ENCODE results near the gene SLC66A1.

SLC66A1 gene

GRCh38 chr1:19361611-19362147 lies 49.6 kb downstream of the SLC66A1 start:
- H3K4me3 ChIP-seq (ENCODE audit: control insufficient read depth, low read depth, low read length): no peak overlapping the region
- TF ChIP-seq CTCF (conservative IDR thresholded peaks at IDR 0.05; ENCODE audit: control insufficient read depth, insufficient read depth, low read depth, low read length): no peak
- DNase-seq (ENCODE audit: low read depth): peak; percentile 66

DNA sequence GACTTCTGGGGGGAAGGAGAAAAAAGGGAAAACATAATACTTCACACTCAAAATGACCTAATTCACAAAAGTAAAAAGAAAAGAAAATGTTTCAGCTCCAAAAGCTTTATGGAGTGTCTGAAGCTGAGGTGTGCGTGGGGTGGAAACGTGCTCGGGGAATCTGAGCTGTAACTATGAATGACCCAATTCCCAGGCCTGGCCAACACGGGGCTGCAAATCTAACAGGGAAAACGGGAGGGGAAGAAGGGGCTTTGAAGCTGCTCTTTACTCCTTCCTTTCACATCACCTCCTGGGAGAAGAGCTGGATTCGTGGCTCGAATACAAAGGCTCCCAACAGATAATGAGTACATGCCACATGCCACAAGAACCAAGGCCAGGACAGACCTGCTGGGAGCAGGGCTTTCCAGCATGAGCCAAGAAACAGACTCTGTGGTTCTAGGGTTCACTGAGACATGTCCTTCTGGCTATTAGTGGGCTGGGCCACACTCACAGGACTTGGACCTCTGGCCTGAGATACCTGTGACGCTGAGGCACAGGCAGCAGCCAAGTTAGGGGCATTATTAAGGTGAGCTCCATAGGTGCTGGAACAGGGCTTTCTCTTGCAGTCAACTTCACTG lies 51.5 kb downstream of the SLC66A1 start:
- no peak for TF ChIP-seq CTCF (conservative IDR thresholded peaks at IDR 0.05; ENCODE audit: control insufficient read depth, insufficient read depth, low read depth, low read length)
- DNase-seq (ENCODE audit: low read depth): no peak

DNA sequence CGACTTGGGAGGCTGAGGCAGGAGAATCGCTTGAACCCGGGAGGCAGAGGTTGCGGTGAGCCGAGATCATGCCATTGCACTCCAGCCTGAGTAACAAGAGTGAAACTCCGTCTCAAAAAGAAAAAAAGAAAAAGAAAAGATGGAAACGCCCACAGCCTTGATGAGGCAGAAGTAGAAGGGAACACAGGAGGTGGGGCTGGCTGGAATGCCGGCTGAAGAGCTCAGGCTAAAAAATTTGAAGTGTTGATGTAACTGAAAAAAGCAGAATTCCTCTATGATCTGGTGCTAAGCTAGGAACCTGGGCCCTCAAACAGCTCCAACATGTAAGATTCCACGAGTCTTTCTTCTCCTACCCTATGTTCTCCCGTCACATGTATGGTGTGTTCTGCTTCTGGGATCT lies 53.6 kb downstream of the SLC66A1 start:
- DNase-seq (ENCODE audit: low read depth): peak; percentile 34
- H3K4me3 ChIP-seq (ENCODE audit: control insufficient read depth, low read depth, low read length): no peak overlapping the region
- no peak for TF ChIP-seq CTCF (conservative IDR thresholded peaks at IDR 0.05; ENCODE audit: control insufficient read depth, insufficient read depth, low read depth, low read length)

More for the DNA sequence above, 51.5 kb downstream of the SLC66A1 start:
- no peak overlapping the region for H3K4me3 ChIP-seq (ENCODE audit: control insufficient read depth, low read depth, low read length)

DNA sequence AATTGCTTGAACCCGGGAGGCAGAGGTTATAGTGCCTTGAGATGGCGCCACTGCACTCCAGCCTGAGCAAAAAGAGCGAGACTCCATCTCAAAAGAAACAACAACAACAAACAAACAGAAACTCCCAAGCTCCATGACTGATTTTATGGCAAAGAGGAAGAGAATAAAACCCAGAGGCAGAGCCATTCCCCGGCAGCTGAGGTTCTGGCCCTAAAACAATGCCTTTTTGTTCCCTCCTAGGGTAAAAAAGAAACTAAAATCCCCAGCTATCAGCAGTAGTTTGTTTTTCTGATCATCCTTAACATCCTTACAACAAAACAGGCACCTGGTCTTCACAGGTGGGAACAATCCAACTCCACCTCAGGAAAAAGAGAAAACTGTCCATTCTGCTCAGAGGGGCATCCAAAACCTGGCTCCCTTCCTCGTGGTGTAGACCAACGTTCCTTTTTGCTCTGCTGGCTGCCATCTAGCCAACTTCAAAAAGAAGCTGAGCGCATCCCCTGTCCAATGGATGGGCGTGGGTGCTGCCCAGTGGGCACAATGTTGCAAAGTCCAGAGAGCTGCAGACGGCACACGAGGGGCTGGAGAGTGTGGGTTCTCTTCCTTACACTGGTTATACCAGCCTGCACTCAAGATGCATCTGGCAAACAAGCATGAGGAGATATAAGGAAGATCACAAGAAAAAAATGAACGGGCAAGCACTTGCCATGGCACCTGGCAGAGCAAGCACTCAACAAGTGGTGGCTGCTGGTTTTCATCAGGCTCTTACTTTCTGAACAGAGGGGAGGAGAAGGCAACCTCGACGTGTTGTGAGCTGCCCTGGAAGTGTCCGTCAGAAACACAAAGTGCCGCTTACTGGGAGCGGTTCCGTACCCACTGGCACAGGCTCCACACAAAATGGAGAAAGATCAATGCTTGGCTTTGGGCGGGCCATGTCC lies 54.7 kb downstream of the SLC66A1 start:
- TF ChIP-seq CTCF (conservative IDR thresholded peaks at IDR 0.05; ENCODE audit: control insufficient read depth, insufficient read depth, low read depth, low read length): no peak
- H3K4me3 ChIP-seq (ENCODE audit: control insufficient read depth, low read depth, low read length): no peak overlapping the region
- DNase-seq (ENCODE audit: low read depth): no peak

- H3K4me3 ChIP-seq (ENCODE audit: control insufficient read depth, low read depth, low read length): no peak overlapping the region
- TF ChIP-seq CTCF (conservative IDR thresholded peaks at IDR 0.05; ENCODE audit: control insufficient read depth, insufficient read depth, low read depth, low read length): no peak
- no peak for DNase-seq (ENCODE audit: low read depth)
Observed at GRCh38 chr1:19367584-19368041, 55.5 kb downstream of the SLC66A1 start.

GRCh38 chr1:19368050-19368449 lies 55.9 kb downstream of the SLC66A1 start:
- no peak for DNase-seq (ENCODE audit: low read depth)
- H3K4me3 ChIP-seq (ENCODE audit: control insufficient read depth, low read depth, low read length): no peak overlapping the region
- TF ChIP-seq CTCF (conservative IDR thresholded peaks at IDR 0.05; ENCODE audit: control insufficient read depth, insufficient read depth, low read depth, low read length): no peak

Data from fibroblast of mammary gland (primary cell).